ENCODE results near the gene CFAP299.

DNA sequence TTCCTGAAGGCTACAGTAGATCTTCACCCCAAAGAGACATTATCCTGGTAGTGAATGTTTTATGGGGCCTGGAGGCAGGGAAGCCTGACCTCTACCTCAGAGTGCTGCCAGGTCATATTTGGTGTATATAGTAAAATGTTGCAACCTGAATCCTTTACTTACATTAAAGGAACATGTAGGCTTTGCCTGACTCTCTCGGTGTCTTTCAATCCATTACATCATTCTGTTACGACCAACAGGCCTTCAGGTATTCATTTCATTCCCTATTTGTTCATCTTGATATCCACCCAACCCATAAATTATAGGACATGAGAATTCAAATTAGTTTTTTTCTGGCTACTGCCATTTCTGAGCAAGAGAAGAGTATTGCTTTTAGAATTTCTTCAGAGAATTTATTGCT is 116.5 kb downstream of the CFAP299 start:
- TF ChIP-seq, protein P1, sequence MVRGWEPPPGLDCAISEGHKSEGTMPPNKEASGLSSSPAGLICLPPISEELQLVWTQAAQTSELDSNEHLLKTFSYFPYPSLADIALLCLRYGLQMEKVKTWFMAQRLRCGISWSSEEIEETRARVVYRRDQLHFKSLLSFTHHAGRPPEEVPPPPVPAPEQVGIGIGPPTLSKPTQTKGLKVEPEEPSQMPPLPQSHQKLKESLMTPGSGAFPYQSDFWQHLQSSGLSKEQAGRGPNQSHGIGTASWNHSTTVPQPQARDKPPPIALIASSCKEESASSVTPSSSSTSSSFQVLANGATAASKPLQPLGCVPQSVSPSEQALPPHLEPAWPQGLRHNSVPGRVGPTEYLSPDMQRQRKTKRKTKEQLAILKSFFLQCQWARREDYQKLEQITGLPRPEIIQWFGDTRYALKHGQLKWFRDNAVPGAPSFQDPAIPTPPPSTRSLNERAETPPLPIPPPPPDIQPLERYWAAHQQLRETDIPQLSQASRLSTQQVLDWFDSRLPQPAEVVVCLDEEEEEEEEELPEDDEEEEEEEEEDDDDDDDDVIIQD (CRISPR knock-in tag; IDR thresholded peaks at IDR 0.05; ENCODE audit: low read depth), result no peak
- TF ChIP-seq PCBP2 (optimal IDR thresholded peaks at IDR 0.05; ENCODE audit: low read depth, low read length, poor library complexity, severe bottlenecking) (no peak), ZNF124 (CRISPR knock-in tag; IDR thresholded peaks at IDR 0.05) (no peak), JUND (CRISPR knock-in tag; IDR thresholded peaks at IDR 0.05) (no peak), ZSCAN31 (CRISPR knock-in tag; IDR thresholded peaks at IDR 0.05; ENCODE audit: low read depth) (no peak), ZNF615 (CRISPR knock-in tag; IDR thresholded peaks at IDR 0.05; ENCODE audit: borderline replicate concordance) (no peak), TCF7L2 (IDR thresholded peaks at IDR 0.05; ENCODE audit: low read depth, low read length) (no peak)
- TF ChIP-seq, protein P2, sequence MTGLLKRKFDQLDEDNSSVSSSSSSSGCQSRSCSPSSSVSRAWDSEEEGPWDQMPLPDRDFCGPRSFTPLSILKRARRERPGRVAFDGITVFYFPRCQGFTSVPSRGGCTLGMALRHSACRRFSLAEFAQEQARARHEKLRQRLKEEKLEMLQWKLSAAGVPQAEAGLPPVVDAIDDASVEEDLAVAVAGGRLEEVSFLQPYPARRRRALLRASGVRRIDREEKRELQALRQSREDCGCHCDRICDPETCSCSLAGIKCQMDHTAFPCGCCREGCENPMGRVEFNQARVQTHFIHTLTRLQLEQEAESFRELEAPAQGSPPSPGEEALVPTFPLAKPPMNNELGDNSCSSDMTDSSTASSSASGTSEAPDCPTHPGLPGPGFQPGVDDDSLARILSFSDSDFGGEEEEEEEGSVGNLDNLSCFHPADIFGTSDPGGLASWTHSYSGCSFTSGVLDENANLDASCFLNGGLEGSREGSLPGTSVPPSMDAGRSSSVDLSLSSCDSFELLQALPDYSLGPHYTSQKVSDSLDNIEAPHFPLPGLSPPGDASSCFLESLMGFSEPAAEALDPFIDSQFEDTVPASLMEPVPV (CRISPR knock-in tag; IDR thresholded peaks at IDR 0.05), result no peak
- TF ChIP-seq, protein P3, sequence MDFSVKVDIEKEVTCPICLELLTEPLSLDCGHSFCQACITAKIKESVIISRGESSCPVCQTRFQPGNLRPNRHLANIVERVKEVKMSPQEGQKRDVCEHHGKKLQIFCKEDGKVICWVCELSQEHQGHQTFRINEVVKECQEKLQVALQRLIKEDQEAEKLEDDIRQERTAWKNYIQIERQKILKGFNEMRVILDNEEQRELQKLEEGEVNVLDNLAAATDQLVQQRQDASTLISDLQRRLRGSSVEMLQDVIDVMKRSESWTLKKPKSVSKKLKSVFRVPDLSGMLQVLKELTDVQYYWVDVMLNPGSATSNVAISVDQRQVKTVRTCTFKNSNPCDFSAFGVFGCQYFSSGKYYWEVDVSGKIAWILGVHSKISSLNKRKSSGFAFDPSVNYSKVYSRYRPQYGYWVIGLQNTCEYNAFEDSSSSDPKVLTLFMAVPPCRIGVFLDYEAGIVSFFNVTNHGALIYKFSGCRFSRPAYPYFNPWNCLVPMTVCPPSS (IDR thresholded peaks at IDR 0.05), result no peak
- TF ChIP-seq, protein P4, sequence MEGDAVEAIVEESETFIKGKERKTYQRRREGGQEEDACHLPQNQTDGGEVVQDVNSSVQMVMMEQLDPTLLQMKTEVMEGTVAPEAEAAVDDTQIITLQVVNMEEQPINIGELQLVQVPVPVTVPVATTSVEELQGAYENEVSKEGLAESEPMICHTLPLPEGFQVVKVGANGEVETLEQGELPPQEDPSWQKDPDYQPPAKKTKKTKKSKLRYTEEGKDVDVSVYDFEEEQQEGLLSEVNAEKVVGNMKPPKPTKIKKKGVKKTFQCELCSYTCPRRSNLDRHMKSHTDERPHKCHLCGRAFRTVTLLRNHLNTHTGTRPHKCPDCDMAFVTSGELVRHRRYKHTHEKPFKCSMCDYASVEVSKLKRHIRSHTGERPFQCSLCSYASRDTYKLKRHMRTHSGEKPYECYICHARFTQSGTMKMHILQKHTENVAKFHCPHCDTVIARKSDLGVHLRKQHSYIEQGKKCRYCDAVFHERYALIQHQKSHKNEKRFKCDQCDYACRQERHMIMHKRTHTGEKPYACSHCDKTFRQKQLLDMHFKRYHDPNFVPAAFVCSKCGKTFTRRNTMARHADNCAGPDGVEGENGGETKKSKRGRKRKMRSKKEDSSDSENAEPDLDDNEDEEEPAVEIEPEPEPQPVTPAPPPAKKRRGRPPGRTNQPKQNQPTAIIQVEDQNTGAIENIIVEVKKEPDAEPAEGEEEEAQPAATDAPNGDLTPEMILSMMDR (CRISPR knock-in tag; IDR thresholded peaks at IDR 0.05), result no peak
- TF ChIP-seq, protein P5, sequence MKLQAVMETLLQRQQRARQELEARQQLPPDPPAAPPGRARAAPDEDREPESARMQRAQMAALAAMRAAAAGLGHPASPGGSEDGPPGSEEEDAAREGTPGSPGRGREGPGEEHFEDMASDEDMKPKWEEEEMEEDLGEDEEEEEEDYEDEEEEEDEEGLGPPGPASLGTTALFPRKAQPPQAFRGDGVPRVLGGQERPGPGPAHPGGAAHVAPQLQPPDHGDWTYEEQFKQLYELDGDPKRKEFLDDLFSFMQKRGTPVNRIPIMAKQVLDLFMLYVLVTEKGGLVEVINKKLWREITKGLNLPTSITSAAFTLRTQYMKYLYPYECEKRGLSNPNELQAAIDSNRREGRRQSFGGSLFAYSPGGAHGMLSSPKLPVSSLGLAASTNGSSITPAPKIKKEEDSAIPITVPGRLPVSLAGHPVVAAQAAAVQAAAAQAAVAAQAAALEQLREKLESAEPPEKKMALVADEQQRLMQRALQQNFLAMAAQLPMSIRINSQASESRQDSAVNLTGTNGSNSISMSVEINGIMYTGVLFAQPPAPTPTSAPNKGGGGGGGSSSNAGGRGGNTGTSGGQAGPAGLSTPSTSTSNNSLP (IDR thresholded peaks at IDR 0.05; ENCODE audit: low read depth, low read length), result no peak

Data from HepG2 (cell line).